GM21576 (cell line): ENCODE results near the gene TOMM20.
A peak's percentile ranks its signal among the peaks of the same experiment; 100 is the strongest.
"Not testable (repeated sequence)": the region's sequence is repeated elsewhere in the genome, so short reads cannot be mapped to it uniquely, and the experiment has no call there.

Experiments used
- ATAC-seq: cut with Tn5 transposase; IDR thresholded peaks from one replicate; pipeline ENCODE4 v1.9.1; 2021; ENCODE audit warnings: mild to moderate bottlenecking, moderate library complexity; ENCODE audit not compliant: unreplicated experiment

Gene TOMM20

DNA sequence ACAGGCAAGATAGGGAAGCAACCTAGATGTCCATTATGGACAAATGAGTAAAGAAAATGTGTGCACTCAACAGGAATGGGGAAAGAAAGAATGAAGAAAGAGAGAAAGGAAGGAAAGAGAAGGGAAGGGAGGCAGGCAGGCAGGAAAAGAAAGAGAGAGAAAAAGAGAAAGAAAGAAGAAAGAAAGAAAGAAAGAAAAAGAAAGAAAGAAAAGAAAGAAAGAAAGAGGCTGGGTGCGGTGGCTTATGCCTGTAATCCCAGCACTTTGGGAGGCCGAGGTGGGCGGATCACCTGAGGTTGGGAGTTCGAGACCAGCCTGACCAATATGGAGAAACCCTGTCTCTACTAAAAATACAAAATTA is 48.4 kb downstream of the TOMM20 start:
- ATAC-seq: not testable (repeated sequence)

DNA sequence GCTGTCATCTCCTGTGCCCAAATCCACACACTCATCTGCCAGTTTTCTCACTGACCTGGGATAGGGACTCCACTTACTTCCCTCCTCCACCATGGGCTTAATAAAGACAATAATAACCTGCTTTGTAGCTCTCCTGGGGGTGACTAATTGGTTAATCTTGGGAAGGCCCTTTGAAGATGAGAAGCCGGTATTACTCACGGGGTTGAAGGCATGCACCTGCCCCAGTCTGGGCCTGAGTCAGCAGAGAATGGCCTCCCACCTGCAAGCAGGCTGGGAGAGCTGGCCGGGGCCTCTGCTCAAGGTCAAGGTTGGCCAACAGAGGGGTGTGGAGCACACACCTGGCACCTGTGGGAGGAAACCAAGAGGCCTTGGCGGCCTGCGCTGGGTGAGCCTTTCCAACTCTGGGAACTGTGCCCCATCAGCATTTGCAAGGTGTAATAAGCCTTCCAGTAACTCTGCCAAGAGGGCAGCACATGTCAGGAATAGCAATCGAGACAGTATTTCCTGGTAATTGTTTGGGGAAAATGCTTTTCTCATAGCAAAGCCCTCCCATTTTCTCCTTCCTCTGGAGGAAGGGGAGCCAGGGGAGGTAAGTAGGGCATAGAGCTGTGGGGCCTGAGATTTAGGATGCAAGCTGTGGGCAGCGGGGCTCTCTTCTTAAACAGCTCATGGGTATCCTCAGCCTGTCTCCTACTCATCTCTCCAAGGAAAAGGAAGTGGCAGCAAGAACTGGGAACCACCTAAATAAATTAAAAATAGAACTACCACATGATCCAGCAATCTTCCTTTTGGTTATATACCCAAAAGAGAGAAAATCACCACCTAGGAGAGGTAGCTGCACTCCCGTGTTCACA is 49.0 kb downstream of the TOMM20 start:
- ATAC-seq: no peak

DNA sequence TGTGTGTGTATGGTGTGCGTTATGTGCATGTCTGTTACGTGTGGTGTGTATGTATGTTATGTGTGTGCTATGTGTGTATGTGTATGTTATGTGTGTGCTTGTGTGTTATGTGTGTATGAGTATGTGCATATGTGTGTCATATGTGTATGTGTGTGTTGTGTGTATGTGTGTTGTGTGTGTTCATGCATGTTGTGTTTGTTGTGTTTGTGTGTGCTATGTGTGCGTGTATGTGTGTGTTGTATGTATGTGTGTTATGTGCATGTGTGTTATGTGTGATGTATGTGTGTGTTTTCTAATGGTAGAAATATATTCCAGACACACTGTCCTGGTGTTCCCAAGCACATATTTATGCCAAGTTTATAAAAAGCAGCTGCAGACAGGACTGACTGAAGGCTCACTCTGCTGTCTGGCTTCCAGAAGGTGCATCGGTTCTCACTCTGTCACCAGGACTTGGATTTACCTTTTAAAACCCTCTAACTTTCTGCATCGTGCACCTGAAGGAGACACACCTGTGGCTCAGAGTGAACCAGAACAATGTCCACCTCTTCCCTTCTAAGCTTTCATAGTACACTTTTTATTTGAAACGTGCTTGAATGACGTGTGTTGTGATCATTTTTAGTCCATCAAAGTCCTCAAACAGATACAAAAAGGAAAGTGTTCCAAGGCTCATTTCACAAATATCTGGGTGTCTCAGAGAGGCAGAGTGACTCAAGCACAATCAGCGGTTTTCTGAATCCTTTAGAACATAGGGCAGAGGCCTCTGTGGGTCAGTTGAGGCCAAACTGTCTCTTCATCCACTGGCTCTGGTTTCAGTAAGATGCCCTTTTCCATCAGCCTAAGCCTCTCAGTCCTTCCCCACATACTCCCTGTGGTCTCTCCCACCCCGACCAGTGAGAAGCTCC is 49.9 kb downstream of the TOMM20 start:
- no peak for ATAC-seq

DNA sequence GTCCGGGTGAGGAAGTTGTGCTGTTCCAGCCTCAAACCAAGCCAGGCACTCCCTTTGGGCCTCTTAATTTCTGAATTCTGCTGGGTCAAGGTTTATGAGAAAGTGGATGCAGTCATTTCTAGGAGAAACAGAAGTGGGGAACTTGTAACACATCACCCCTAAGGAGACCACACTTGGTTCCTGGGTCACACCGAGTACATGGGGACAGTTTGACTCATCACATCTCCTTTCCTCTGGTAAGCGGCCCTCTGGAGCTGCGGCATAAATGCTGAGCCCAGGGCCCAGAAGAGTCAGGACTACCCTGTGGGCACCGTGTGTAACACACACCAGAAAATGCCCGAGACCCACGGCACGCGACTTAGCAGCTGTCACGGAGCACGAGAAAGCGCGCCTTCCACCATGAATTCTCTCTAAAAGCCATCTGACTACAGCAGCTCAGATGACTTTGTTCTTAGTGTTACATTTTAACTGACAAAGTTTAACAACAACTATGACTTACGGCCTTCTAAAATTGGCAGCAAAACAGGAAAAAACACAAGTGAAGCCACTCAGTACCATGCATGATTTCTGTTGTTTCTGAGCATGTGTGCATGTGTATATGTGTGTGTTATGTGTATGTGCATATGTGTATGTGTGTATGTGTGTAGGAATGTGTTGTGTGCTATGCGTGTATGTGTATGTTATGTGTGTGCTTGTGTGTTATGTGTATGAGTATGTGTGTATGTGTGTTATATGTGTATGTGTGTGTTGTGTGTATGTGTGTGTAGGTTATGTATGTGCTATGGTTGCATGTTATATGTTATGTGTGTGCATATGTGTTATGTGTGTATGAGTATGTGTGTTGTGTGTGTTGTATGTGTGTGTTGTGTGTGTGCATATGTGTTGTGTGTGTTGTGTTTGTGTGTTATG is 50.8 kb downstream of the TOMM20 start:
- peak; percentile 23 for ATAC-seq

GRCh38 chr1:235077163-235077540 is 51.5 kb downstream of the TOMM20 start:
- no peak for ATAC-seq

GRCh38 chr1:235076504-235077162 is 52.0 kb downstream of the TOMM20 start:
- ATAC-seq: no peak

GRCh38 chr1:235075777-235076308 is 52.8 kb downstream of the TOMM20 start:
- no peak for ATAC-seq

DNA sequence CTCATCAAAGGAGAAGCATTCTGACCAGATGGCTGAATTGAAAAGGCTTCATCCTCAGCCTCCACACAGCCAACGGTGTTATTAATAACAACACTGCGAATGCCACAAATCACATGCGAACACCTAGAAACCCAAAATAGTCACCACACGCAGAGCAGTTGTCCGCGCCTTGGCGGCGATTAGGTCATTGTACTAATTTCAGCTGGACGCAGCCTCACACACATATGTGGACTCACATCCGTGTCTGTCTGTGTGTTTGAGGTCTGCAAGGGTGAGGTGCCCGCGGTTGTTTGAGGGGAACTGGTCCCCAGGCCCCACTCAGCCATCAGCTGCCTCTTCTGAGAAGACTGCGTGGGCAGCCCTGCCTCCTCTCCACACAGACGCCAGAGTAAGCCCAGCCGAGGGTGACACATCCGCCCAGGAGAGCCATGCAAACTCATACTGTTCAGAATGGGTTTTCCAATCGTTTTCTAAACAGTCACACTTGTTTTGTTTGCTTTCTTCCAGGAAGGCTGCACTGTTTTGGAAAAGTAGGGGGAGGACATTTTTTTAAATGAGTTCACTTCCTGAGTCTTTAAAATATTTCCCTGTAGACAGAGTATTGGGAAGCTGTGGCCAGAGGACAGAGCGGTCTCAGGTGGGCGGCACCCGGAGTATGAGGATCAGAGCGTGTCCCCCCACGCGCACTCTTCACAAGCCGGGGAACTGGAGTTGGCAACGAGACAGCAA is 53.4 kb downstream of the TOMM20 start:
- ATAC-seq: peak; percentile 61

DNA sequence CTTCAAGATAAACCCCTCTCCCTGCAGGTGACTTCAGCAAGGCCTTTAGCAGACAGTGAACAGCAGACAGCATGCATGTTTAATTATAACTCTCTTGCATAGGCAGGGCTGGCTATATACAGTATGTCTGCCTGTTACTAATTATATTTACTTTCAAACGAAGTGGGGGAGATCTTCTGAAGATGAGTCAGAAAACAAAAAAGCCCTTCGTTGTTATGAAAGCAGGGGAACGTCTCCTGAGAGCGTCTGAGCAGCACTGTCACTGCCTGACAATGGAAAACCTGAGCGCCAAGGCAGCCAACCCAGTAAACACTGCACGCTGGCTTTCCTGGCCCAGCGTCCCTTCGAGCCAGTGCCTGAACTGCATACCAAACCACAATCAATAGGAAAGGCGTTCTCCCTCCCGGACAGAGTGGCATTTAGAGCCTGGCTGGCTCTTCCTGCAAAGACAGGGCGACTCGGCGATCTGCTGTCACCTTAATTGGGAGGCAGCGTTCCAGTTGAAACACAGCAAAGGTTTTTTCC is 54.1 kb downstream of the TOMM20 start:
- ATAC-seq: peak; percentile 38

DNA sequence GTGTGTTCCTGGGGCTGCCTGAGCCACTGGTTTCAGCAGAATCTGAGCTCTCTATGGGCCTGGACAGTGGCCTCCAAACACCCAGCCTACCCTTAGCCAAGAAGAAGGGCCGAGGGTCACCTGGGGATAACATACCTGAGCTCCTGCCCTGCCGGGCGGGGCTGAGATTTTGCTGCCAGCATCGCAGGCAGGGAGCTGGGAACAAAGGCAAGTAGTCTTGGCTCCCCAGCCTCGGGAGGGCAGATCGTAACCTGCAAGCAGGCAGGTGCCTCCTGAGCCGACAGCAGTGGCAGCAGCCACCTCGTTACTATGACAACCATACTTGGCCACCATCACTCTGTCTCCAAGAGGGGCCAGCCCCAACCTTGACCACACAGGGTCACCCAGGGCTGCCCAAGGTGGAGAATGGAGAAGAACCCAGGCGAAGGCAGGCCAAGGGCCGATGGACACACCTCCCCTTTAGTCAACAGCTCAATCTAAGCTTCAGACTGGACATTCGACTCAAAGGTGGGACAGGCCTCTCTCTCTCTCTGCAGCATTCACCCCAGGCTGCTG is 54.6 kb downstream of the TOMM20 start:
- ATAC-seq: no peak

DNA sequence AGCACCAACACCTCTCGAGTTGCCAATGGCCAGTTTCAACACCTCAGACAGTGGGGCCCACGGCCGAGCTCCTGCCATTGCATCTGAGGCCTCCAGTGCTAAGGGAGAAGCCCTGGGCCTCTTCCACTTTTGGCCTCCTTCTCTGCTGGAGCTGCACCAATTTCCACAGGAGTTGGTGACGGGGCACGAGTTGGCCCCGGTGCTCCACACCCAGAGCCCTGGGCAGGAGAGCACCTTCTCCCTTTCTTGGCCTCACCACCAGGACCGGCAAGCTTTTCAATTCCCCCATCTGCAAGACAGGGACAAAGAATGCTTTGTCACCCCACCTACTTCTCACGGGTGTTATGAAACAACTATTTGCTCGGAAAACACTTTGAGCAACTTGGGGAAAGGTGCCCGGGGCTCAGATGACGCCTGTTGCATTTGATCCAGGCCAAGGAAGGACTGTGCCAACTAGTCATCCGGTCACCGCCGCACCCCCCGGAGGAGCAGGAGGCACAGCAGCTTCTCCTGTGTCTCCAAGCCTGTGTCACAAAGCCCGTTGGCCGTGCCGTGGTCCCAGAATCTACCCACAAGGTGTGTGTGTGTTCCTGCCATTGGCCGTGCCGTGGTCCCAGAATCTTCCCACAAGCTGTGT is 55.2 kb downstream of the TOMM20 start:
- ATAC-seq: no peak

DNA sequence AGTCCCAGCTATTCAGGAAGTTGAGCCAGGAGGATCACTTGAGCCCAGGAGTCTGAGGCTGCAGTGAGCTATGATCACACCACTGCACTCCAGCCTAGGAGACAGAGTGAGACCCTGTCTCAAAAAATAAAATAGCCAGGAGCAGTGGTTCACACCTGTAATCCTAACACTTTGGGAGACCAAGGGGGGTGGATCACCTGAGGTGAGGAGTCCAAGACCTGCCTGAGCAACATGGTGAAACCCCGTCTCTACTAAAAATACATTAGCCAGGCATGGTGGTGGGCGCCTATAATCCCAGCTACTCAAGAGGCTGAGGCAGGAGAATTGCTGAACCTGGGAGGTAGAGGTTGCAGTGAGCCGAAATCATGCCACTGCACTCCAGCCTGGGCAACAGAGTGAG is 56.1 kb downstream of the TOMM20 start:
- ATAC-seq: not testable (repeated sequence)

GRCh38 chr1:235072096-235072495 is 56.5 kb downstream of the TOMM20 start:
- no peak for ATAC-seq

GRCh38 chr1:235070819-235071218 is 57.8 kb downstream of the TOMM20 start:
- no peak for ATAC-seq

DNA sequence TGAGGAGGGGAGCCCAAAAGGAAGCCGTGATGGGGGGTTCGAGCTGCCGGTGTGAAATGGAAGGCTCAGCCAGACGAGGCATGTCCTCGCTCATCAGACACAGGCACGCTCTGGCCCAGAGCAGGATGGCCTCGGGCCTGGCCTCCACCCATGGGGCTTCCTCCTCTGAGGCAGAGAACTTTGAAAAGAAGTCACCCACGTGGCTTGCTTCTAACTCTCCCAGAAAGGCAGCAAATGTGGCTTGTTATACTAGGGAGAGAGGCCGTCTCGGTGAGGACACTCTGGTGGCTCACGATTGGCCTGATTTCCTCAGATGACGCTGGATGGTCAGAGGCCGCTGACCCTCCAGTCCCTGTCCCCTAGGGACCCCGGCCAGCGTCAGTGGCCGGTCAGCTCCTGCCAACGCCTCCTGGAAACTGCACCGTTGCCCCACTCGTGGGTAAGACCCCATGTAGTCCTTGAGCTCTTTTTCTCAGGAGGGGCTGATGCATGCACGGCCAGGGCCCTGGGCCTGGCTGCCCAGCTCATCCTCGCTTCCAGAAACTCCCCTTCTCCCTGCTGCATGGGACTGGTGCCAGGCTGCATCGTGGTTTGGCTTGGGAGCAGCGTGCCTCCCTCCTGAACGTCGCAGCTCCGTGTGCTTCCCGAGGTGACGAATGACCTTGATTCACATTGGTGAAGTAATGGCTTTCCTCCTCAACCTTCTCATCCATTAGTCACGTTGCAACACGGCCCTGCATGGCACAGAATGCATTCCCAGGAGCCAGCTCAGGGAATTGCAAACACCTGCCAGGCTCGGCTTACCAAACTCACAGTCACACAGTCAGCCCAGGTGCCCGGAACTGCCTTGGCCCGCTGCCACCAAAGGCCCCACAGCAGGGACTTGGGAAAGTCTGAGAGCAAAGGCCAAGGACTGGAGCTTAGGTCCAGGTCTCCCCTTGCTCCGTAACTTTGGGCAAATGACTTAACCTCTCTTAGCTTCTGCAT is 58.8 kb downstream of the TOMM20 start:
- ATAC-seq: no peak

DNA sequence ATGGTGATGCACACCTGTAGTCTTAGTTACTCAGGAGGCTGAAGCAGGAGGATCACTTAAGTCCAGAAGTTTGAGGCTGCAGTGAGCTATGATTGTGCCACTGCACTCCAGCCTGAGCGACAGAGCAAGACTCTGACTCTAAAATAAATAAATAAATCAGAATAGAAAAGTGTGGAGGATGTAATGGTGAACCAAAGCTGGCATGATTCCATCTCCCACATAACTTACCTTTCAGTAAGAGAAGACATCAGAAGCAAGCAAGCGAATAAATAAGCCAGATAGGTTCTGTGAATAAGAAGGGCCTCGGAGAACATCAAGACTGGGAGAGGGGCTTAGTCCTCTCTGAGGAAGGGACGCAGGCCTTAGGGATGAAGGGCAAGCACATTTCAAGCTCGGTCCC is 59.5 kb downstream of the TOMM20 start:
- ATAC-seq: no peak
